Prostate gland (tissue), 2 donors: Measurements from ENCODE around the gene USP6.

Source experiments
- POLR2A ChIP-seq: fragments of 450-650 bp; IDR thresholded peaks from one replicate; pipeline ENCODE4 v1.6.1; 2016; ENCODE audit warnings: antibody characterized with exemption, mild to moderate bottlenecking
- TF ChIP-seq, protein P1 (sequence below), 4 experiments: fragments of 200-600 bp in 2 of 4; fragments of 450-650 bp in 2 of 4; sonication (generic) in 2 of 4; IDR thresholded peaks; 1 replicate in 3 of 4; 2 replicates in 1 of 4; pipeline ENCODE4 v1.5.1; 2016 to 2019; ENCODE audit warnings: antibody characterized with exemption in 4 of 4, mild to moderate bottlenecking in 2 of 4, moderate library complexity in 2 of 4

- TF ChIP-seq, protein P1, sequence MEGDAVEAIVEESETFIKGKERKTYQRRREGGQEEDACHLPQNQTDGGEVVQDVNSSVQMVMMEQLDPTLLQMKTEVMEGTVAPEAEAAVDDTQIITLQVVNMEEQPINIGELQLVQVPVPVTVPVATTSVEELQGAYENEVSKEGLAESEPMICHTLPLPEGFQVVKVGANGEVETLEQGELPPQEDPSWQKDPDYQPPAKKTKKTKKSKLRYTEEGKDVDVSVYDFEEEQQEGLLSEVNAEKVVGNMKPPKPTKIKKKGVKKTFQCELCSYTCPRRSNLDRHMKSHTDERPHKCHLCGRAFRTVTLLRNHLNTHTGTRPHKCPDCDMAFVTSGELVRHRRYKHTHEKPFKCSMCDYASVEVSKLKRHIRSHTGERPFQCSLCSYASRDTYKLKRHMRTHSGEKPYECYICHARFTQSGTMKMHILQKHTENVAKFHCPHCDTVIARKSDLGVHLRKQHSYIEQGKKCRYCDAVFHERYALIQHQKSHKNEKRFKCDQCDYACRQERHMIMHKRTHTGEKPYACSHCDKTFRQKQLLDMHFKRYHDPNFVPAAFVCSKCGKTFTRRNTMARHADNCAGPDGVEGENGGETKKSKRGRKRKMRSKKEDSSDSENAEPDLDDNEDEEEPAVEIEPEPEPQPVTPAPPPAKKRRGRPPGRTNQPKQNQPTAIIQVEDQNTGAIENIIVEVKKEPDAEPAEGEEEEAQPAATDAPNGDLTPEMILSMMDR (IDR thresholded peaks at IDR 0.05) = no peak
- no peak for TF ChIP-seq POLR2A
Measured at GRCh38 chr17:5183410-5183793, 67.6 kb downstream of the USP6 start.
